ENCODE data around the gene ESF1. TPM values are rescaled to one million over a fixed set of nuclear protein-coding genes. Genes with fewer than 3 reads are reported as not detected.

The ESF1 gene
- total and polyA plus RNA-seq, 11 donors, result 8.9 to 19.0 (median 14.0) TPM

GRCh38 chr20:13786143-13786828 is 1.6 kb upstream of the ESF1 start:
- intact Hi-C loops (cut with DNase I), result loop anchor here in 2 of 10 donors (10.0 kb wide), 1 partner anchor 151 kb away; the partner anchor contains the start of gene TASP1 (in 2 of the 2)
- Histone ChIP-seq H3K9me3 (no peaks in the 10 kb centered on the region), H3K4me1 (peaks cover 0 to 49% (median 37%) of the 10 kb centered on the region in 12 donors), H3K27me3 (no peaks in the 10 kb centered on the region), H3K27ac (peak overlapping the region in 9 of 12 donors; percentile 88 to 98 (median 94)), H3K4me3 (peak overlapping the region; percentile 68 to 96 (median 84)), H3K36me3 (peaks cover 0 to 59% (median 54%) of the 10 kb centered on the region in 9 donors)
- 54 to 66% (median 60%) methylated on average over 8 of the region's 8 CpGs for WGBS, 4 donors
- DNase-seq (no peak), ATAC-seq (no peak)
- no peak for TF ChIP-seq POLR2A (IDR thresholded peaks at IDR 0.05)
- TF ChIP-seq CTCF (IDR thresholded peaks at IDR 0.05), result no peak

- intact Hi-C loops (cut with DNase I), result loop anchor here in 2 of 10 donors (10.0 kb wide), 1 partner anchor 150 kb away; the partner anchor contains the start of gene TASP1 (in 2 of the 2)
- peak in 3 of 4 donors; percentile 3 to 14 (median 5) for ATAC-seq
- no peak for DNase-seq
- TF ChIP-seq POLR2A (IDR thresholded peaks at IDR 0.05) (no peak), CTCF (IDR thresholded peaks at IDR 0.05) (no peak)
- Histone ChIP-seq H3K27ac (peak overlapping the region in 10 of 12 donors; percentile 16 to 98 (median 92)), H3K4me3 (peak overlapping the region; percentile 68 to 96 (median 84)), H3K4me1 (peaks cover 0 to 49% (median 34%) of the 10 kb centered on the region in 12 donors), H3K9me3 (no peaks in the 10 kb centered on the region), H3K36me3 (peaks cover 0 to 59% (median 42%) of the 10 kb centered on the region in 9 donors), H3K27me3 (no peaks in the 10 kb centered on the region)
- 0 to 1% (median 0%) methylated on average over 26 of the region's 26 CpGs for WGBS, 4 donors
Measured at GRCh38 chr20:13784271-13784892, 337 bp downstream of the ESF1 start.

DNA sequence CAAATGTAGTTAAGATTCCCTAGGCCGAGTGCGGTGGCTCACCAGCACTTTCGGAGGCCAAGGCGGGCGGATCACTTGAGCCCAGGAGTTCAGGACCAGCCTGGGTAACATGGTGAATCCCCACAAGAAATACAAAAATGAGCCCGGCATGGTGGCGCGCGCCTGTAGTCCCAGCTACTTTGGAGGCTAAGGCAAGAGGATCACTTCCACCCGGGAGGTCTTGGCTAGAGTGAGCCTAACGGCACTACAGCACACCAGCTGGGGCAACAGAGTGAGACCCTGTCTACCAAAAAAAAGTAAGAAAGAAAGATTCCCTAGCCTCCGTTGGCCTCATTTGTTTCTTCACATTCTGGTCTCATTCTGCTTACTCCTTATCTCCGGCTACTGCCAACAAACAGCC is 1.2 kb downstream of the ESF1 start:
- H3K27me3 ChIP-seq, result no peaks in the 10 kb centered on the region
- peaks cover 0 to 59% (median 34%) of the 10 kb centered on the region in 9 donors for H3K36me3 ChIP-seq
- ATAC-seq (no peak), DNase-seq (no peak)
- peak overlapping the region in 7 of 12 donors; percentile 68 to 96 (median 85) for H3K4me3 ChIP-seq
- peaks cover 0 to 47% (median 34%) of the 10 kb centered on the region in 12 donors for H3K4me1 ChIP-seq
- TF ChIP-seq POLR2A (IDR thresholded peaks at IDR 0.05) (no peak), CTCF (IDR thresholded peaks at IDR 0.05) (no peak)
- no peaks in the 10 kb centered on the region for H3K9me3 ChIP-seq
- 93 to 95% (median 94%) methylated on average over 13 of the region's 13 CpGs for WGBS, 4 donors
- intact Hi-C loops (cut with DNase I), result loop anchor here in 2 of 10 donors (10.0 kb wide), 1 partner anchor 149 kb away; the partner anchor contains the start of gene TASP1 (in 2 of the 2)
- no peak overlapping the region for H3K27ac ChIP-seq

DNA sequence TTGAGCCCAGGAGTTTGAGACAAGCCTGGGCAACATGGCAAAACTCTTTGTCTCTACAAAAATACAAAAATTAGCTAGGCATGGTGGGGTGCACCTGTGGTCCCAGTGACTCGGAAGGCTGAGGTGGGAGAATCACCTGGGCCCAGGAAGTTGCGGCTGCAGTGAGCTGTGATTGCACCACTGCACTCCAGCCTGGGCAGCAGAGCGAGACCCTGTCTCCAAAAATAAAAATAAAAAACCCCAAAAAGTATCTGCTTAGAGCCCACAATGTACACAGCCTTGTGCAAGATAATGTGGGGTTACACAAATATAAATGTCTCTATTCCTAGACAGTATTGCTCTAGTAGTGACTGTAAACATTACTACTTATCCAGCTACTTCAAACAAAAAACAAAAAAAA is 5.9 kb downstream of the ESF1 start:
- Histone ChIP-seq H3K9me3 (no peaks in the 10 kb centered on the region), H3K4me3 (no peak overlapping the region), H3K4me1 (peaks cover 0 to 15% (median 6%) of the 10 kb centered on the region in 12 donors), H3K27ac (no peak overlapping the region), H3K36me3 (peaks cover 0 to 91% (median 59%) of the 10 kb centered on the region in 9 donors), H3K27me3 (no peaks in the 10 kb centered on the region)
- intact Hi-C loops (cut with DNase I), result loop anchor here in 5 of 10 donors (10.0 kb wide), 5 partner anchors 144 to 664 kb away; partner anchors contain the start of gene TASP1 (in 1 of the 5)
- ATAC-seq (no peak), DNase-seq (no peak)
- 91 to 100% (median 98%) methylated on average over 3 of the region's 3 CpGs for WGBS, 4 donors
- no peak for TF ChIP-seq CTCF (IDR thresholded peaks at IDR 0.05)
- no peak for TF ChIP-seq POLR2A (IDR thresholded peaks at IDR 0.05)
